HS-27A (cell line): Measurements from ENCODE around the gene TRPM3.

ENCODE experiments used
- DNase-seq: peaks from one replicate; pipeline ENCODE4 v3.0.0-alpha.2; 2012; ENCODE audit warnings: low read depth, missing footprints

The TRPM3 gene

DNA sequence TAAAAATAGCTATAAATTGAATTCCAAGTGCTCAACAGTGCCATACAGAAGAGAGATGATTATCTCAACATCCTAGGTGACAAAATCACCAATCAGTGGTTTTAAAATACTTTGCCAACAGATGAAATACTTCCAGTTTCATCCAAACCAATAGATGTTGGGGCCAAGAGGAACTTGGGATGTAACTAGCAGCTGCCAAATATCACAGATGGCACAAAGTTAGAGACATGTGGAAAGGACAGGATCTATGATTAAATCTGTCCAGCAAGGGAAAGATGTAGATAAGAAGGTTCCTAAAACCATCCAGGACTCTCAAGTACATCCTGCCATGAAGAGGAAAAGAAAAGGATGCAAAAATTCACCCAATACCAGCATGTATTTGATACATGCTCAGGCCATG, 23.8 kb downstream of the TRPM3 start:
- DNase-seq, result no peak

DNA sequence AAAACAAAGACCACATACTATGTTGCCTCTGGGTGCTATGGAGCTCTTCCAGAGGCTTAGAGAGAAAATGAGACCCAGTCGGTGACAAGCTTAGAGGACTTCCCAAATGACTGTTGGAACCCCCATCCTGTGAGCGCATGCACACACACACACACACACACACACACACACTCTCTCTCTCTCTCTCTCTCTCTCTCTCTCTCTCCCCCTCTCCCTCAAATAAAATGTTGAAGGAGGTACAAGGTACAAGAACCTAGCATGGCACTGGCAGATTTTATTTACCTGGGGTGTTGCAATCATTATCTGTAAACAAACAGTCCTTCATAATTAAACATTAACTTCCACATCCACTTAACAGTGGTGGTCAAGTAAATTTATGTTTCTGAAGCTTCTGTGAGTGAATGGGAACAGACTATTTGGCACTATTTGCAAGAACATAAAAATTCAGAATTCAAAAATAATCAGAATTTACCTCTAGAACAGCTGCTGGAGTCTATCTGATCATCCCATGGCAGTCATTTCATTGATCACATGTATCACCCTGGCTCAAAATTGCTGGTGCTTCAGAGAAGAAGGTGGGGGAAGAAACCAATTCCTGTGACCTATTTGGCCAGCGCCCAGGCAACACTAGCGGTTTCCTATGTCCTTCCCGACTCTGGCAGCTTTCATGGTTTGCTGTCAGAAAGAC, 24.9 kb downstream of the TRPM3 start:
- DNase-seq, result no peak

GRCh38 chr9:71094708-71095251, 26.6 kb downstream of the TRPM3 start:
- DNase-seq, result no peak

DNA sequence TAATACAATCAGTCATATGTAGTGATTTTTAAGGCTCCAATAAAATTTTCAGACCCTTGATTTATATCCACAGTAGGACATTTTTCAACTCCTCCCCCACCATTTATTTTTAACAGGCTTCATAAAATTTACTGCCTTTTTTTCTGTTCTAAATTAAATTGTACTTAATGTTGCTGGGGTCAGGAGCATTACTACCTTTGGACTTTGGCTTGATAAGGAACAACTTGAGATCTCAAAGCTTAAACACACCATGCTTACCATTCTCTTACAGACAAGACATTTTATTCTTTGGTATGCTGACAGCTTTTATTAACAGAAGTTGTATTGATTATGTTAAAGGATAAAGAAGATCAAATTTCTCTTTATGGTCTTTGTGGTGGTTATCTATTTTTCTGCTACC, 30.5 kb downstream of the TRPM3 start:
- DNase-seq, result no peak

DNA sequence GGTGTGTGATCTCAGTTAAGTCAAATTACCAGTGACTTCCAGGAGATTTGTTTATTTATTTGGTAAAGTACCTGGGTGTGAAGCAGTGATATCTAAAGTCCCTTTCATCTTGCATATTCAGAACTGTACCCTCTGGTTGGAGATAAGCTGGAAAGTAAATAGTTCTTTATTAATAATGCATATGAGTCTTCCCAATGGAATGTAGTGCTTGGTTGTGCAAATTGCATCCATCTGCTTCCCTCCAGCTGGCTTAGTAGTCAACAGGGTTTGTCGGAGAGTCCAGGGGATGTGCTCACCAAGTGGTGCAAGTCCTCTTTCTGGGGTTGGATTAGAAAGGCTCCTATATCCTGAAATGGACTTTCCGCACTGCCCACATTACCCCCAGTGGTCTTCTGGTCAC, 42.0 kb downstream of the TRPM3 start:
- no peak for DNase-seq

GRCh38 chr9:71076096-71076495, 45.3 kb downstream of the TRPM3 start:
- no peak for DNase-seq

GRCh38 chr9:71073494-71073893, 47.9 kb downstream of the TRPM3 start:
- DNase-seq, result no peak

- no peak for DNase-seq
These were observed 48.8 kb downstream of the TRPM3 start for GRCh38 chr9:71072587-71072986.

DNA sequence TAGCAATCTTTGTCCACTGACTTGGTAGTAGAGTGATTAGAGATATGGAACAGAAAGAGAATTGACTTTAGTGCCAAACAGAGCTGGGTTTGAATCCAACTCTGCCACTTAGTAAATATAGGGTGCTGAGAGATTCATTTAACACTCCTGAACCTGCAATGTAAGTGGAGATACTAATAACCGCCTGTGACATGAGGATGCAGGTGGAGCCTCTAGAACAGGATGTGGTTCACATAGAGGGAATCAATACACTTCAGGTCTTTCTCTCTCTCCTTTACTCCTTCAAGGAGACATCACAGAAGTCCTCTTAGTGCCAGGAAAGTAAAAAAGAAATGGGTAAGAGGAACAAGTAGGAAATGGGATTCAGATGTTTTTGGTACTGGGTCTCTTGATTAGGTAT, 49.8 kb downstream of the TRPM3 start:
- DNase-seq, result no peak

- no peak for DNase-seq
These were observed 62.8 kb downstream of the TRPM3 start for GRCh38 chr9:71058660-71059059.

- no peak for DNase-seq
These were observed 69.1 kb downstream of the TRPM3 start for GRCh38 chr9:71052287-71052686.

GRCh38 chr9:71048280-71048679, 73.1 kb downstream of the TRPM3 start:
- DNase-seq, result no peak

GRCh38 chr9:71042448-71042990, 78.9 kb downstream of the TRPM3 start:
- no peak for DNase-seq

GRCh38 chr9:71037521-71037920, 83.9 kb downstream of the TRPM3 start:
- no peak for DNase-seq

DNA sequence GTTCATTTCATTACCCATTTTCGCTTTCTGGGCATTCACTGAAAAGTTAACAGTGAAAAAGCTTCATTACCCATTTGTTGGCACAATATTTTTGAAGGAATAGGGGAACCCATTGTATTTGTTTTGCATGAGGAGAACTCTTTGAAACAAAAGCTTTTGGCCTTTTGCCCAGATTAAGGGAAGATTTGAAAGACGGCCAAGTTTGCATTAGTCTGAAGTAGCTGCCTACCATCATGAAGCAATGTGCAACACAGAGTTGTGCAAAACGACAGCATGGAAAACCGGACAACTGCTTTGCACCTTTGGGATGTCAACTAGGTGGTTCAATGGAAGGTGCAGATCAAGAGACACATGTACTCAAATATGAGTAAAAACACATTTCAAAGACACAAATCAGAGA, 84.9 kb downstream of the TRPM3 start:
- peak; percentile 0 for DNase-seq

DNA sequence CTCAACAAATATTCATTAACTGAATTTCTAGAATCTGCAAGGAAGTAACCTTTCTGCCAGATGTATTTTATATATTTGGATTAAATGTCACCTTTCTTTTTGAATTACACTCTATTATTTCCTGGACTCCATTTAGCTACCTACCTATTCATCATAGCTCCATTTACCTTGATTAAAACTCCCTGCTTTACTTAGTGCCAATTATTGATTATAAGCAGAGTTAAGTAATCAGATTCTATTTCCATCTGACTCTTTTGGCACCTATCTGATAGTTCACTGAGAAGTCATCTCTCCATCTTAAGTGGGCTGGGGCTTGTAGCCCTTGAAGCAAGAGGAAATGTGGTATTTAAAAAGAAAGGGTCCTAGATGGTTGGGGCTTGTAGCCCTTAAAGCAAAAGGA, 88.6 kb downstream of the TRPM3 start:
- no peak for DNase-seq

- no peak for DNase-seq
These were observed 95.7 kb downstream of the TRPM3 start for GRCh38 chr9:71025728-71026127.

- DNase-seq, result no peak
These were observed 96.2 kb downstream of the TRPM3 start for GRCh38 chr9:71025201-71025600.

GRCh38 chr9:71010258-71010657, 111.2 kb downstream of the TRPM3 start:
- DNase-seq, result no peak

DNA sequence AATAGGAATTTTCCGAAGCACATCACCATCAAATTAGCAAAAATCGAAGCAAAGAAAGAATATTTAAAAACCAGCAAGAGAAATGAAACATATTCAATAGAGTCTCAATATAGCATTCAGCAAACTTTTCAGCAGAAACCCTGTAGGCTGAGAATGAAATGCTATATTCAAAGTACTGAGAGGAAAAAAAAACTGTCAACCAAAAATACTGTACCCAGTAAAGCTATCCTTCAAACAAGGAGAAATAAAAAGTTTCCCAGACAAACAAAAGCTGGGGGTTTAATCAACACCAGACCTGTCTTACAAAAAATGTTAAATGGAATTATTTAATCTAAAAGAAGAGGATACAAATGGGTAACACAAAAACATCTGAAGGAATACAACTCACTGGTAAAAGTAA, 116.0 kb downstream of the TRPM3 start:
- no peak for DNase-seq

DNA sequence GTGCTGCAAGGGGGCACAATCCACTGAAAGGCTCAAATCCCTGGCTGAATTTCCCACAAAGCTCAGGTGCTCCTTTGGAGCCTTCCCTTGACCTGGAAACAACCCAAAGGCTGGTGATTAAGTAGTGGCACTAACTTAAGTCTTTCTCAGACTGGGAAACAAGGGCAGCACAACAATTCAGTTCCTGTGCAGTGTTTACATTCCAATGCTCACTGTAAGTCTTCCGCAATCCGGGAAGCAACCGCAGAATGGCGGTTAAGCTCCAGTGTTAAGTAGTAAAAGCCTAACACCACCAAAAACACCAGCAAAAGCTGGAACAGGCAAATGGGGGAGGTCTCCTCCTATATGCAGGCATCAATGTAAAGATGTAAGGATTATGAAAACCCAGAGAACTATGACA, 117.2 kb downstream of the TRPM3 start:
- DNase-seq, result no peak

GRCh38 chr9:71003346-71003745, 118.1 kb downstream of the TRPM3 start:
- no peak for DNase-seq

GRCh38 chr9:71001780-71002386, 119.5 kb downstream of the TRPM3 start:
- no peak for DNase-seq

- DNase-seq, result no peak
These were observed 122.5 kb downstream of the TRPM3 start for GRCh38 chr9:70998962-70999361.
